Activated gamma-delta T cell (primary cell): ENCODE data around the gene YPEL5.

Source experiments
- DNase-seq: peaks from one replicate; lab custom pipeline; 2025; lab: John Stamatoyannopoulos, UW

Gene YPEL5

GRCh38 chr2:30165050-30165520 lies 18.3 kb downstream of the YPEL5 start:
- DNase-seq: no peak

DNA sequence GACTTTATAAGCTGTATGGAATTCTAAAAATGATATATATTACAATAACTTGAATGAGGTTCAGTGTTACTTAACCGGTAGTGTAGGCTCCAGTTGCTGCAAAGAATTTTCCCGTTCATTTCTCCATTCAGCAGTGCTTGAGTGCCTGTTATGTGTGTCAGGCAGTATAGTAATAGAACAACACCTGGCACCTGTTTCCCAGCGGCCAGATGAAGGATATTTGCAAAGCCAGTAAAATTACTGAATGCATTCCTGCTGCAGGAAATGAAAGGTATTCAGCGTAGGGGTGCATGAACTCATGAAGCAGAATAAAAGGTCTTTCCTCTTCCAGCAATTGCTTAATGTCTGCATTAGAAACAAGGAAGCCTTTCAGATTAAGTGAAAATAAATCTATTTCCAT lies 18.8 kb downstream of the YPEL5 start:
- DNase-seq: no peak

DNA sequence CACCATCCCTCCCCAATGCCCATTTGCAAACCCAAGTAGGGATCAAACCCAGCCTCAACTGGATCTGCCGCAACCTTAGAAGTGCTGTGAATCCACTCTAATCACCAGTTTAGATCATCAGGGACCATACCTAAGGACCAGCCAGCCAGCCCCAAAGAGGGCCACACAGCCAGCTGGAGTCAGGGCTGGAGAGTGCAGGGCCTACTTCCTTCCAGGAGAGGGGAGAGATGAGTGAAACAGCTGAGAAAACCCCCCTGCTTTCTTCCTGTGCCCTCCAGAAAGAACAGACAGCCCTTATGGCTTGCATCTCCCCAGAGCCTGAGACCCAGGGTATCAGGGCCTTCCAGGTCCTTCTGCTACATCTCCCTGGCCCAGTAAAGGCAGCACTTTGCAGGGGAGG lies 25.8 kb downstream of the YPEL5 start:
- DNase-seq: no peak

DNA sequence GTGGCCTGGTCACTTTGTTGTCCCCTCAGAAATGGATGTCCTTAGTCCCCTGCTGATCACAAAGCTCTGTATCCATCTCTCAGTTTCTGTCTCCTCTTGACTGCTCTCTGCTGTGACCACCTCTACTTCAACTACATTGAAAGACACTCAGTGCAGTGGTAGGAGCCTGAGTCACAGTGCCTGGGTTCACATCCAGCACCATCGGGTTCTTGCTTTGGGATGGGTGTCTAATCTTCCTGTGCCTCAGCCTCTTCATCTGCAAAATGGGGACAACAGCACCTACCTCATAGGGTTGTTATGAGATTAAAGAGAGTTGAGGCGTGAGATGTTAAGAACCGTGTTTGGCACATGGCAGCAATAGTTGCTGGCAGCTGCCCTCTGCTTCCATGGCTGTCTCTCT lies 30.6 kb downstream of the YPEL5 start:
- DNase-seq: no peak

DNA sequence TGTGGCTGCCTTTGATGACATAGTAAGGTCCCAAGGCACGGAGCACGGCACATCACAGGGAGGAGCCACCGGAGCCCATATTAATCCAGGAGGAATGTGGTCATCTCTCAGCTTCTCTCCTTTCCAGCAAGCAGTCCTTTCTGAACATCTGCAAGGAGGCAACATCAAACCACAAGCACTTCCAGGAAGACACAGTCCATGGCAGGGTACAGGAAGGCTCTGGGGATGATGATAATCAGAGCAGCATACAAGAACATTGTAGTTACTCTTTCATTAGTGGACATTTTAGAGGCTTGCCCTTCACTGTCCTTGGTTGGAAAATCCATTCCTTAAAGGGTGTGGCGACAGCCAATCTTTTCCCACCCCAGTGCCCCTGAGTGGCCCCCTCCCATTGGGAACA lies 31.1 kb downstream of the YPEL5 start:
- DNase-seq: no peak

- DNase-seq: no peak
Observed at GRCh38 chr2:30178618-30179434, 32.0 kb downstream of the YPEL5 start.

DNA sequence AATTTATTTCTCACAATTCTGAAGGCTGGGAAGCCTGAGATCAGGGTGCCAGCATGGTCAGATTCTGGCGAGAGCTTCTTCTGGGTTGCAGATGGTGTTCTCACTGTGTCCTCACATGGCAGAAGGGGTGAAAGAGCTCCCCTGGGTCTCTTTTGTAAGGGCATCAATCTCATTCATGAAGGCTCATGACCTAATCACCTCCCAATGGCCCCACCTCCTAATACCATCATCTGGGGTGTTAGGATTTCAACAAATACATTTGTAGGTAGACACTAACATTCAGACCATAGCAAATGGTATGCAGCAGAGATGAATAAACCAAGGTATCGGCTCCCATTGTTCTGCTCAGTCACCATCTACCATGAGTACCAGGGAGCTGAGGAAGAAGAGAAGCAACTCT lies 32.7 kb downstream of the YPEL5 start:
- no peak for DNase-seq

GRCh38 chr2:30180226-30180625 lies 33.4 kb downstream of the YPEL5 start:
- DNase-seq: no peak

DNA sequence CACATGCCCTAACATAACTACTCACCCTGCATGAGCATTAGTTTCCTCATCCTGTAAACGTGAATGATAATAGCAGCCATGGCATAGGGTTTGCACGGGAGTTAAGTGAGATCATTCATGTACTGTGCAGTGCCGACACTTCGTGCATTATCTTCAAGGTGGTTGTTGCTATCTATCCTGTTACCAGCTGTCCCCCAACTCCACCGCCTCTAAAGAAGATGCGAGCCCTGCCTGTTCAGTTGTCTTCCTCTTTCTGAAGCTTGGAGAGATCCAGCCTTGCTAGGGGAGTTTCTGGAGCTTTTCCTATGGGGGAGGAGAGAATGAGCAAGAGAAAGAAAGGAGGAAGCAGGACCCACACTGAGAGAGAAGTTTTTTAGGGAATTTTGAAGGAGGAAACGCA lies 34.4 kb downstream of the YPEL5 start:
- DNase-seq: no peak

- DNase-seq: no peak
Observed at GRCh38 chr2:30184035-30184434, 37.2 kb downstream of the YPEL5 start.

GRCh38 chr2:30185178-30185577 lies 38.4 kb downstream of the YPEL5 start:
- no peak for DNase-seq

- DNase-seq: no peak
Observed at GRCh38 chr2:30188292-30188691, 41.5 kb downstream of the YPEL5 start.

GRCh38 chr2:30190637-30191036 lies 43.8 kb downstream of the YPEL5 start:
- DNase-seq: no peak

DNA sequence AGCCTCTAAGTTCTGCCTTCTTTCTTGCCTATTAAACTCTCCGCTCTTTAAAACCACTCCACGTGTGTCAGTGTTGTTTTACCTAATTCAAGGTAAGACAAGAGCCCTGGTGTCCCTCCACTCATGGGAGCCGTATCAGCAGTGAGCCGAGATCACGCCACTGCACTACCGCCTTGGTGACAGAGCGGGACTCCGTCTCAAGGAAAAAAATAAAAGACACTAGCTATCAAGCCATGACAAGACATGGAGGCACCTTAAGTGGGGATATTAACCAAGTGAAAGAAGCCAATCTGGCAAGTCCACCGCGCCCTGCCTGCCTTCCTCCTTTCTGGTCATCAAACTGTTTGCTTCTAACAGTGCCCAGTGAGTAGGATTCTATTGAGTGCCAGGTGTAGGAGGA lies 44.3 kb downstream of the YPEL5 start:
- DNase-seq: no peak

DNA sequence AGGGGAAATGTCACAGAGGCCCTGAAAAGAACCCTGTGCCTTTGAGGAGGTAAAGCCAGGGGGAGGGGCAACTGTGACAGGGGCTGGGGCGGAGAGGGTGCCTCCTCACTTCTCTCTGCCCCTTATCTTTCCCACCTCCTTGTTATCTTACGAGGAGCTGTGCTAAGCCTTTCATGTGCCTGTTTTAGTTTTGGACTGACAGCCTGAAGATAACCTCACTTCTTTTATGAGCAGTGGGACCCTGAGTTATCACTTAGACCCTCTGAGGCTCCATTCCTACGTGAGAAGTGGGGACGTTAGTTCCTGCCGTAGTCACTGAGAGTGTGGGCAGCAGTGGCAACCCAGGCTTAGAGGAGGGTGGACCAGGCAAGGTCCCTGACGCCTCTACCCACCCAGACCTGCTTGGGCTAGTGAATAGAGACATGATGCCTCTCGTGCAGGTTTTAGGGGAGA lies 45.0 kb downstream of the YPEL5 start:
- DNase-seq: no peak

GRCh38 chr2:30192314-30192713 lies 45.5 kb downstream of the YPEL5 start:
- DNase-seq: no peak

GRCh38 chr2:30193104-30193681 lies 46.4 kb downstream of the YPEL5 start:
- no peak for DNase-seq

- no peak for DNase-seq
Observed at GRCh38 chr2:30194421-30194820, 47.6 kb downstream of the YPEL5 start.

GRCh38 chr2:30195016-30195415 lies 48.2 kb downstream of the YPEL5 start:
- DNase-seq: no peak

GRCh38 chr2:30197570-30198192 lies 50.9 kb downstream of the YPEL5 start:
- DNase-seq: no peak

DNA sequence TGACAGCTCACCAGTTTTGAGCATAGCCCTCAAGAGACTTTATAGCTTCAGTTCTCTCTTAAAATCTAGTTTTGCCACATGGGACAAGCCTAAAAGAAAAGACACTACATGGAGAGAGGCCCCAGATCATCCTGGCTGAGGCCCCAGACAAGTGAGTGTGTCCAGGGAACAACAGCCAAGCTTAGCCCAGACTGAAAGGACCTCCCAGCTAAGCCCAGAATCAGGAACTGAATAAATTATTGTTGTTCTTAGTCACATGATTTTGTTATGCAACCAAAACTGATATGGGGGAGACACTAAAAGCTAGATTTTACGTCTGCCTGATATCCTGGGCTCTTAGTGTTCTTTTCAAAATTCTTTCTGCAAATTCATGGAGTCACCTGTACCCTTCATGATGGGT lies 55.2 kb downstream of the YPEL5 start:
- no peak for DNase-seq

- DNase-seq: no peak
Observed at GRCh38 chr2:30203156-30203555, 56.3 kb downstream of the YPEL5 start.

DNA sequence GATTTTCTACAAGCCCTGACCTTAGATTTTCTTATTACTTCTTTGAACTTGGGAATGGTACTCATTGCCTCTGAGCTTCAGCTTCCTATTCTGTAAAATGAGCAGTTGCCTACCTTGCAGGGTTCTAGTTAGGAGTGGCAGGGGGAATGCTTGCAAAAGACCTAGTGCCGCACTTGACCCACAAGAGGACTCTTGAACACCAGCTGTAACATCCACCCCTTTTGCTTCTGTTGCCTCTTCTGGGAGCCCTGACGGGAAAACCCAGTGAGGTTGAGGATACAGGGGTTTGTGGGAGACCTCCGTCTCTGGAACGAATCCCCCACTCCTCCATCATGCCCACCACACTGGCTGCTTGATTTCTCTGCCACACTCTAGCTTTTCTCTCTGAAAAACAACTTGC lies 57.5 kb downstream of the YPEL5 start:
- no peak for DNase-seq
